Measurements from ENCODE around the gene POLDIP3.

POLDIP3 gene

GRCh38 chr22:42614312-42615091 lies at the start of gene POLDIP3 (continued):
- TF ChIP-seq ZBTB44 (tag by site-specific recombination; IDR thresholded peaks at IDR 0.05) (0 out of 2 replicates have a peak, but pooled peaks have one; percentile 26), ZNF776 (tag by site-specific recombination; IDR thresholded peaks at IDR 0.05; ENCODE audit: borderline replicate concordance) (no peak), ZNF112 (tag by site-specific recombination; IDR thresholded peaks at IDR 0.05) (no peak), ZNF157 (tag by site-specific recombination; IDR thresholded peaks at IDR 0.05) (no peak), ZBTB7A (tag by site-specific recombination; IDR thresholded peaks at IDR 0.05; ENCODE audit: low read depth) (peak; percentile 84; the same call in 1 of the 2 replicates), SP2 (tag by site-specific recombination; IDR thresholded peaks at IDR 0.05) (peak; percentile 92), ZNF19 (tag by site-specific recombination; IDR thresholded peaks at IDR 0.05; ENCODE audit: low read depth) (no peak), ZFP37 (tag by site-specific recombination; IDR thresholded peaks at IDR 0.05) (no peak), ZSCAN23 (tag by site-specific recombination; IDR thresholded peaks at IDR 0.05) (no peak), CTCF (tag by site-specific recombination; IDR thresholded peaks at IDR 0.05) (peak; percentile 94), ZNF521 (tag by site-specific recombination; IDR thresholded peaks at IDR 0.05) (no peak), MYNN (tag by site-specific recombination; IDR thresholded peaks at IDR 0.05; ENCODE audit: borderline replicate concordance) (no peak), ZNF266 (tag by site-specific recombination; IDR thresholded peaks at IDR 0.05; ENCODE audit: low read depth) (no peak), ZFP3 (tag by site-specific recombination; IDR thresholded peaks at IDR 0.05; ENCODE audit: low read depth) (no peak), ZNF623 (tag by site-specific recombination; IDR thresholded peaks at IDR 0.05) (no peak), ZNF18 (tag by site-specific recombination; IDR thresholded peaks at IDR 0.05) (no peak), FEZF1 (tag by site-specific recombination; IDR thresholded peaks at IDR 0.05) (no peak), KLF1 (tag by site-specific recombination; IDR thresholded peaks at IDR 0.05) (peak; percentile 65; the same call in 1 of the 2 replicates), ZNF292 (tag by site-specific recombination; IDR thresholded peaks at IDR 0.05; ENCODE audit: borderline replicate concordance, low read depth) (no peak), ZNF26 (tag by site-specific recombination; IDR thresholded peaks at IDR 0.05) (no peak), ZBTB8A (tag by site-specific recombination; IDR thresholded peaks at IDR 0.05) (no peak), ZNF433 (tag by site-specific recombination; IDR thresholded peaks at IDR 0.05; ENCODE audit: low read depth) (no peak), ZNF133 (tag by site-specific recombination; IDR thresholded peaks at IDR 0.05) (no peak), MZF1 (tag by site-specific recombination; IDR thresholded peaks at IDR 0.05; ENCODE audit: borderline replicate concordance) (no peak), ZXDB (tag by site-specific recombination; IDR thresholded peaks at IDR 0.05) (peak; percentile 73), ZNF140 (tag by site-specific recombination; IDR thresholded peaks at IDR 0.05) (no peak)
- TF ChIP-seq, protein P1, sequence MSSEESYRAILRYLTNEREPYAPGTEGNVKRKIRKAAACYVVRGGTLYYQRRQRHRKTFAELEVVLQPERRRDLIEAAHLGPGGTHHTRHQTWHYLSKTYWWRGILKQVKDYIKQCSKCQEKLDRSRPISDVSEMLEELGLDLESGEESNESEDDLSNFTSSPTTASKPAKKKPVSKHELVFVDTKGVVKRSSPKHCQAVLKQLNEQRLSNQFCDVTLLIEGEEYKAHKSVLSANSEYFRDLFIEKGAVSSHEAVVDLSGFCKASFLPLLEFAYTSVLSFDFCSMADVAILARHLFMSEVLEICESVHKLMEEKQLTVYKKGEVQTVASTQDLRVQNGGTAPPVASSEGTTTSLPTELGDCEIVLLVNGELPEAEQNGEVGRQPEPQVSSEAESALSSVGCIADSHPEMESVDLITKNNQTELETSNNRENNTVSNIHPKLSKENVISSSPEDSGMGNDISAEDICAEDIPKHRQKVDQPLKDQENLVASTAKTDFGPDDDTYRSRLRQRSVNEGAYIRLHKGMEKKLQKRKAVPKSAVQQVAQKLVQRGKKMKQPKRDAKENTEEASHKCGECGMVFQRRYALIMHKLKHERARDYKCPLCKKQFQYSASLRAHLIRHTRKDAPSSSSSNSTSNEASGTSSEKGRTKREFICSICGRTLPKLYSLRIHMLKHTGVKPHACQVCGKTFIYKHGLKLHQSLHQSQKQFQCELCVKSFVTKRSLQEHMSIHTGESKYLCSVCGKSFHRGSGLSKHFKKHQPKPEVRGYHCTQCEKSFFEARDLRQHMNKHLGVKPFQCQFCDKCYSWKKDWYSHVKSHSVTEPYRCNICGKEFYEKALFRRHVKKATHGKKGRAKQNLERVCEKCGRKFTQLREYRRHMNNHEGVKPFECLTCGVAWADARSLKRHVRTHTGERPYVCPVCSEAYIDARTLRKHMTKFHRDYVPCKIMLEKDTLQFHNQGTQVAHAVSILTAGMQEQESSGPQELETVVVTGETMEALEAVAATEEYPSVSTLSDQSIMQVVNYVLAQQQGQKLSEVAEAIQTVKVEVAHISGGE (tag by site-specific recombination; conservative IDR thresholded peaks at IDR 0.05; ENCODE audit: low read depth) = peak; percentile 81
- TF ChIP-seq, protein P2, sequence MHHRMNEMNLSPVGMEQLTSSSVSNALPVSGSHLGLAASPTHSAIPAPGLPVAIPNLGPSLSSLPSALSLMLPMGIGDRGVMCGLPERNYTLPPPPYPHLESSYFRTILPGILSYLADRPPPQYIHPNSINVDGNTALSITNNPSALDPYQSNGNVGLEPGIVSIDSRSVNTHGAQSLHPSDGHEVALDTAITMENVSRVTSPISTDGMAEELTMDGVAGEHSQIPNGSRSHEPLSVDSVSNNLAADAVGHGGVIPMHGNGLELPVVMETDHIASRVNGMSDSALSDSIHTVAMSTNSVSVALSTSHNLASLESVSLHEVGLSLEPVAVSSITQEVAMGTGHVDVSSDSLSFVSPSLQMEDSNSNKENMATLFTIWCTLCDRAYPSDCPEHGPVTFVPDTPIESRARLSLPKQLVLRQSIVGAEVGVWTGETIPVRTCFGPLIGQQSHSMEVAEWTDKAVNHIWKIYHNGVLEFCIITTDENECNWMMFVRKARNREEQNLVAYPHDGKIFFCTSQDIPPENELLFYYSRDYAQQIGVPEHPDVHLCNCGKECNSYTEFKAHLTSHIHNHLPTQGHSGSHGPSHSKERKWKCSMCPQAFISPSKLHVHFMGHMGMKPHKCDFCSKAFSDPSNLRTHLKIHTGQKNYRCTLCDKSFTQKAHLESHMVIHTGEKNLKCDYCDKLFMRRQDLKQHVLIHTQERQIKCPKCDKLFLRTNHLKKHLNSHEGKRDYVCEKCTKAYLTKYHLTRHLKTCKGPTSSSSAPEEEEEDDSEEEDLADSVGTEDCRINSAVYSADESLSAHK (tag by site-specific recombination; IDR thresholded peaks at IDR 0.05) = no peak

Data from HEK293 (cell line).